ENCODE results near the gene TRPM3.
"Not testable (repeated sequence)": the region's sequence is repeated elsewhere in the genome, so short reads cannot be mapped to it uniquely, and the experiment has no call there.

The TRPM3 gene

DNA sequence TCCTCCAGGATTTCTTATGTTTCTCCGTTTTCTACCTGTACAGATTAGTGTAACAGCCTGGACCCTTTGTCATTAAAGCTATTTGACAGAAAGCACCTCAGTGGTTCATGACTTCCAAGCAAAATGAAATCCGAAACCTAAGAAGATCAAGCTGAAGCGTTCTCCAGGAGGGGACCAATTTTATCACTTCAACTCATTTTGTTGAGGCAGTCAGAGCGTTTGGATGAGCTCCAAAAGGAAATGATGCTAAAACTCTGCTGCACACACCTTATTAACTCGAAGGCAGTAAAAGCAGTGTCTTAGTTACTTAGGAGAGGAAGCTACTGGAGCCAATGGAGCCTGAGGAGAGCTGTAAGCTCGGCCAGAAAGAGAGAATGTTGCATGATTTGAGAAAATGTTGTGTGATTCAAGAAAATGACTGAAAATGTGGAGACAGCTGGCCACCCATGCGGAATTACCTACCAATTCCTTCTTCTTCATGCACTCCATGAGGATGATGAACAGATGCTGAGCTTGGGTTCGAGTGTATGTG, 360.2 kb downstream of the TRPM3 start:
- no peaks in the 10 kb centered on the region for H3K4me1 Mint-ChIP-seq (ENCODE audit: low read depth)
- H3K27me3 Mint-ChIP-seq (ENCODE audit: low read depth): no peaks in the 10 kb centered on the region
- H3K36me3 Mint-ChIP-seq (ENCODE audit: low read depth): no peaks in the 10 kb centered on the region
- H3K27ac Mint-ChIP-seq: no peak overlapping the region
- H3K4me3 Mint-ChIP-seq: no peak overlapping the region
- no peaks in the 10 kb centered on the region for H3K9me3 Mint-ChIP-seq

DNA sequence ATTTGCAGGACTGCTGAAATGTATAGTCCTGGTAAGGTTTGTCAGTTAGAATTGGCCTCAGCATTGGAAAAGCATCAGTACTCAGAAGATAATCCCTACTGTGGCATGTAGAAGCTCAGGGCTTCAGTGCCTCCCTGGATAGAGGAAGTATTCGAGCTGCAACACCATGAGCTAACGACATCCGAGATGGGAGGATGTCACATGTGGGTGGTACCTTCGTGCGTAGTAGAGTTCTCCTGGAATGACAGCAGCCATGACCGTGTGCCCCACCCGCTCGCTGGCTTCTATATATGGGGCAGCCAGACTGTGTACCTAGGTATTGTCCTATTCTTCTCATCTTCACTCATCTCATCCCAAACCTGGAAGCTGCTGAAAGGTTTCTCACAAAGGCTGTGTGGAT, 361.2 kb downstream of the TRPM3 start:
- H3K9me3 Mint-ChIP-seq: no peaks in the 10 kb centered on the region
- H3K27ac Mint-ChIP-seq: no peak overlapping the region
- no peak overlapping the region for H3K4me3 Mint-ChIP-seq
- H3K27me3 Mint-ChIP-seq (ENCODE audit: low read depth): no peaks in the 10 kb centered on the region
- H3K36me3 Mint-ChIP-seq (ENCODE audit: low read depth): no peaks in the 10 kb centered on the region
- H3K4me1 Mint-ChIP-seq (ENCODE audit: low read depth): no peaks in the 10 kb centered on the region

- Mint-ChIP-seq H3K27ac (no peak overlapping the region), H3K36me3 (ENCODE audit: low read depth) (no peaks in the 10 kb centered on the region), H3K27me3 (ENCODE audit: low read depth) (no peaks in the 10 kb centered on the region), H3K9me3 (no peaks in the 10 kb centered on the region), H3K4me1 (ENCODE audit: low read depth) (no peaks in the 10 kb centered on the region), H3K4me3 (no peak overlapping the region)
Measured at GRCh38 chr9:70753311-70753710, 368.1 kb downstream of the TRPM3 start.

GRCh38 chr9:70749066-70749465, 372.4 kb downstream of the TRPM3 start:
- Mint-ChIP-seq H3K27me3 (ENCODE audit: low read depth) (no peaks in the 10 kb centered on the region), H3K4me3 (no peak overlapping the region), H3K4me1 (ENCODE audit: low read depth) (no peaks in the 10 kb centered on the region), H3K27ac (no peak overlapping the region), H3K36me3 (ENCODE audit: low read depth) (no peaks in the 10 kb centered on the region), H3K9me3 (no peaks in the 10 kb centered on the region)

DNA sequence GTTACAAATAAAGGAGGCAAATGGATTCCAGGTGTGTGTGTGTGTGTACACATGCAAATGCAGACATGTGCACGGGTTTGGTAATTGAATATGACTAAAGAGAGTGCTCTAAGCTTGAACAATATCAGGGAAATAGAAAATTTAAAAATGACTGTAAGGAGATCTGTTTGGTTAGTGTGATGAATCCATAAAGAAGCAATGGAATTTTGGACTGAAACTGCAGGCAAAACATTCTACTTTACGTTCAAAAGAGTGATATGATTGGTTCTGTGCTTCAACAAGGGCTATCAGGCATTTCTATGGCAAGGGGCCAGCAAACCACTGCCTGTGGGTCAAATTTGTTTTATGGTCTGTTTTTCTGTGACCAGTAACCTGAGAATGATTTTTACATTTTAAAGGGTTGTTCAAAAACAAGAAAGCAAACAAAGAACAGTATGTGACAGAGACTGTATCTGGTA, 374.1 kb downstream of the TRPM3 start:
- Mint-ChIP-seq H3K27me3 (ENCODE audit: low read depth) (no peaks in the 10 kb centered on the region), H3K27ac (no peak overlapping the region), H3K4me1 (ENCODE audit: low read depth) (no peaks in the 10 kb centered on the region), H3K4me3 (no peak overlapping the region), H3K9me3 (no peaks in the 10 kb centered on the region), H3K36me3 (ENCODE audit: low read depth) (no peaks in the 10 kb centered on the region)

DNA sequence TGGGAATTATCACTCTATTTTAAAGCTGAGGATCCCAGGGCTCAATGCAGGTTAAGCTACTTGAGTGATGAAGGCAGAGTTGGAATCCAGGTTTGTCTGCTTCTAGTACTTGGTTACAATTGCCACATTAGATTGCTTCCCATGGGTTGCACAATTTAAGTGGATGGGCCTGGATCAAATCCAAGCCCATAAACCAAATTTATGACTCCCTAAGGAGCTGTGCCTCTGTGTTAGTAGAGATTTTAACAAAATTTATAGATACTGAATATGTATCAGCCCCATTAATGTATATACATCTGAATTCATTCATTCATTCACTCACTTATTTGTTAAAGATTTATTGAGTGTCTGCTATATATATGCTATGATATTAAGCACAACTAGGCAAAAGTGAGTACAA, 374.7 kb downstream of the TRPM3 start:
- no peak overlapping the region for H3K27ac Mint-ChIP-seq
- H3K4me3 Mint-ChIP-seq: no peak overlapping the region
- H3K4me1 Mint-ChIP-seq (ENCODE audit: low read depth): no peaks in the 10 kb centered on the region
- H3K36me3 Mint-ChIP-seq (ENCODE audit: low read depth): no peaks in the 10 kb centered on the region
- H3K27me3 Mint-ChIP-seq (ENCODE audit: low read depth): no peaks in the 10 kb centered on the region
- H3K9me3 Mint-ChIP-seq: no peaks in the 10 kb centered on the region

- H3K4me1 Mint-ChIP-seq (ENCODE audit: low read depth): no peaks in the 10 kb centered on the region
- no peak overlapping the region for H3K27ac Mint-ChIP-seq
- no peaks in the 10 kb centered on the region for H3K27me3 Mint-ChIP-seq (ENCODE audit: low read depth)
- no peaks in the 10 kb centered on the region for H3K36me3 Mint-ChIP-seq (ENCODE audit: low read depth)
- H3K4me3 Mint-ChIP-seq: no peak overlapping the region
- H3K9me3 Mint-ChIP-seq: no peaks in the 10 kb centered on the region
Measured at GRCh38 chr9:70746316-70746715, 375.1 kb downstream of the TRPM3 start.

DNA sequence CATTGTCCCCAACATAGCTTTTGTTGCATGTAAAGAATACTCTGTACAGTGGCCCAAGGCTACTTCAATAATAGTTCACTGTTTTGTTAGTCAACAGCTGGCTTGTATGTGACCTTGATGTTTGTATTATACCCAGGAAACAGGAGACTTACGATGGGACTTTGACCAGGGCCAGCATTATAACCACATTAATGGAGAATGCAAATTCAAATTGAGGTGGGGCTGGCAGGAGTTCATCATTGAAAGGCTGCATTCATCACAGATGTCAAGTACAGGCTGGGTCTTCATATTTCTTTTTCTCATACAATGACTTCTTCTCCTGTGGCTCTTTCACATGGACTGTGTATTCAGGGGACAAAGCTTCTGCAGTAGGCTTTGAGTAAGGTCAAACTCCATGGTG, 396.6 kb downstream of the TRPM3 start:
- not testable (repeated sequence) for H3K4me3 Mint-ChIP-seq; H3K4me1 Mint-ChIP-seq (ENCODE audit: low read depth); H3K9me3 Mint-ChIP-seq; H3K27ac Mint-ChIP-seq; H3K36me3 Mint-ChIP-seq (ENCODE audit: low read depth); H3K27me3 Mint-ChIP-seq (ENCODE audit: low read depth)

- not testable (repeated sequence) for H3K36me3 Mint-ChIP-seq (ENCODE audit: low read depth); H3K4me3 Mint-ChIP-seq; H3K9me3 Mint-ChIP-seq; H3K27me3 Mint-ChIP-seq (ENCODE audit: low read depth); H3K27ac Mint-ChIP-seq; H3K4me1 Mint-ChIP-seq (ENCODE audit: low read depth)
Measured at GRCh38 chr9:70724025-70724424, 397.4 kb downstream of the TRPM3 start.

- H3K27ac Mint-ChIP-seq; H3K4me1 Mint-ChIP-seq (ENCODE audit: low read depth); H3K4me3 Mint-ChIP-seq; H3K36me3 Mint-ChIP-seq (ENCODE audit: low read depth); H3K9me3 Mint-ChIP-seq; H3K27me3 Mint-ChIP-seq (ENCODE audit: low read depth): not testable (repeated sequence)
Measured at GRCh38 chr9:70706797-70707196, 414.6 kb downstream of the TRPM3 start.

DNA sequence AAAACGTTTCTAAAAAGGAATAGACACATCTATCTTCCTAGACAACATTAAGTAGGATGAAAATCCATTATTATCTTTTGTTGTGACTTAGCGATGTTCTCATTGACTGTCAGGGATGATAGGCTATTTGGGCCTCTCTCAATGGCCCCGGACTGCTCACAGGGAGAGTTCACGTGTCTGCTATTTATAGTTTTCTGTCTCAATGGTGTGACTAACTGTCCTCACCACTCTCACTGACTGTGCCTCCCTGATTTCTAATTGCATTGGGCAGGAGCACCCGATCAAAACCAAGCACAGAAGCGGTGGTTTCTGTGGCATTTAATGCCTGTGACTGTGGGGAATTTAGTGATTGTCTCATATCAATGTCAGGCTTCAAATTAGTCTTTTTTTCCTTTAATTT, 420.3 kb downstream of the TRPM3 start:
- no peaks in the 10 kb centered on the region for H3K4me1 Mint-ChIP-seq (ENCODE audit: low read depth)
- H3K27me3 Mint-ChIP-seq (ENCODE audit: low read depth): no peaks in the 10 kb centered on the region
- H3K4me3 Mint-ChIP-seq: no peak overlapping the region
- no peaks in the 10 kb centered on the region for H3K9me3 Mint-ChIP-seq
- H3K36me3 Mint-ChIP-seq (ENCODE audit: low read depth): no peaks in the 10 kb centered on the region
- H3K27ac Mint-ChIP-seq: no peak overlapping the region

GRCh38 chr9:70696694-70697335, 424.6 kb downstream of the TRPM3 start:
- no peaks in the 10 kb centered on the region for H3K9me3 Mint-ChIP-seq
- H3K27me3 Mint-ChIP-seq (ENCODE audit: low read depth): peaks cover 2% of the 10 kb centered on the region
- H3K36me3 Mint-ChIP-seq (ENCODE audit: low read depth): no peaks in the 10 kb centered on the region
- H3K4me1 Mint-ChIP-seq (ENCODE audit: low read depth): no peaks in the 10 kb centered on the region
- H3K27ac Mint-ChIP-seq: no peak overlapping the region
- H3K4me3 Mint-ChIP-seq: no peak overlapping the region

- Mint-ChIP-seq H3K9me3 (no peaks in the 10 kb centered on the region), H3K27me3 (ENCODE audit: low read depth) (peaks cover 4% of the 10 kb centered on the region), H3K27ac (no peak overlapping the region), H3K36me3 (ENCODE audit: low read depth) (no peaks in the 10 kb centered on the region), H3K4me1 (ENCODE audit: low read depth) (no peaks in the 10 kb centered on the region), H3K4me3 (no peak overlapping the region)
Measured at GRCh38 chr9:70694758-70695157, 426.7 kb downstream of the TRPM3 start.

DNA sequence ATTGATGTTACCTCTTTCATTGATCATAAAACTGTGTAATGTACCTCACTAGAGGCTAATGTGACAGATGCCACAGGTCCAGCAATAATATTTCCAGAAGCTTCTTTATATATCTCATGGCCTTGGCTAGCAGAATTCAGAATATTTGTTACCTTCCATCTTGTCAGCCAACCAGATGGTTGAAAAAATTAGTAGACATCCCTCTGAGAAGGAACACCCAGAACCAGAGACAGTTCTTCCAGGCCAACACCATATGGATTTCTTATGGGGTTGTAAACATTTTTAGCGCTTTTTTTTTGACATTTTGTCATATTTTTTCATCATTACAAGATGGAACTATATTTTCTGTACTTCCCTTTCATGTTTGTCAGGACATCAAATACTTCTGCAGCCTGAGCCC, 428.2 kb downstream of the TRPM3 start:
- no peak overlapping the region for H3K27ac Mint-ChIP-seq
- no peaks in the 10 kb centered on the region for H3K9me3 Mint-ChIP-seq
- H3K36me3 Mint-ChIP-seq (ENCODE audit: low read depth): no peaks in the 10 kb centered on the region
- no peak overlapping the region for H3K4me3 Mint-ChIP-seq
- H3K4me1 Mint-ChIP-seq (ENCODE audit: low read depth): no peaks in the 10 kb centered on the region
- H3K27me3 Mint-ChIP-seq (ENCODE audit: low read depth): peaks cover 10% of the 10 kb centered on the region

GRCh38 chr9:70692431-70692830, 429.0 kb downstream of the TRPM3 start:
- Mint-ChIP-seq H3K4me3 (no peak overlapping the region), H3K4me1 (ENCODE audit: low read depth) (no peaks in the 10 kb centered on the region), H3K27ac (no peak overlapping the region), H3K27me3 (ENCODE audit: low read depth) (peaks cover 15% of the 10 kb centered on the region), H3K9me3 (no peaks in the 10 kb centered on the region), H3K36me3 (ENCODE audit: low read depth) (no peaks in the 10 kb centered on the region)

DNA sequence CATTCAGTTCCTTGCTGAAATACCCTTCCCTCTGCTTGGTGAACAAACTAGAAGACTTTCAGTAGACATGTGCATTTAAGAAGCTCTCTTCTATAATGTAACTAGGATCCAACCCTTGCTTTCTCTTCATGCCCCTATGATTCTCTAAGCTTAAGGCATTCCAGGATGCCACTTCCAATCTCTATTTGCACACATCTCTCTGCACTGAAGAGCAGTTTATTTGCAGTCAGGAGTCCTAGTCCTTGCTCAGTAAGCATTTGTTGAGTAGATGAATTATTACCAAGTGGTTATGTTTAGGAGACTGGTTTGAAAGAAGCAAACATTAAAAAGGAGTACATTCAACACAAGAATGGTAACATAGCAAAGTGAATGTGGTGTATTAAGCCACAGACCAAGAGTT, 432.7 kb downstream of the TRPM3 start:
- Mint-ChIP-seq H3K27me3 (ENCODE audit: low read depth) (peaks cover 15% of the 10 kb centered on the region), H3K9me3 (no peaks in the 10 kb centered on the region), H3K27ac (no peak overlapping the region), H3K36me3 (ENCODE audit: low read depth) (no peaks in the 10 kb centered on the region), H3K4me1 (ENCODE audit: low read depth) (no peaks in the 10 kb centered on the region), H3K4me3 (no peak overlapping the region)

Data from T-helper 1 cell treated with Interleukin-12 subunit alpha and Interleukin-12 subunit beta and Interleukin-4 antibody, amounts not matched to agents 30 μg/mL and 1 μg/mL, for 36 hours (primary cell).